DMS153 treated with DMSO at 0.1 percent for 48 hours (cell line): ENCODE results near the gene MAPK13.
"Not testable (repeated sequence)": the region's sequence is repeated elsewhere in the genome, so short reads cannot be mapped to it uniquely, and the experiment has no call there.

ENCODE experiments used
- DNase-seq: peaks from one replicate; lab custom pipeline; 2025; ENCODE audit not compliant: unreplicated experiment; lab: John Stamatoyannopoulos, UW

Gene MAPK13

DNA sequence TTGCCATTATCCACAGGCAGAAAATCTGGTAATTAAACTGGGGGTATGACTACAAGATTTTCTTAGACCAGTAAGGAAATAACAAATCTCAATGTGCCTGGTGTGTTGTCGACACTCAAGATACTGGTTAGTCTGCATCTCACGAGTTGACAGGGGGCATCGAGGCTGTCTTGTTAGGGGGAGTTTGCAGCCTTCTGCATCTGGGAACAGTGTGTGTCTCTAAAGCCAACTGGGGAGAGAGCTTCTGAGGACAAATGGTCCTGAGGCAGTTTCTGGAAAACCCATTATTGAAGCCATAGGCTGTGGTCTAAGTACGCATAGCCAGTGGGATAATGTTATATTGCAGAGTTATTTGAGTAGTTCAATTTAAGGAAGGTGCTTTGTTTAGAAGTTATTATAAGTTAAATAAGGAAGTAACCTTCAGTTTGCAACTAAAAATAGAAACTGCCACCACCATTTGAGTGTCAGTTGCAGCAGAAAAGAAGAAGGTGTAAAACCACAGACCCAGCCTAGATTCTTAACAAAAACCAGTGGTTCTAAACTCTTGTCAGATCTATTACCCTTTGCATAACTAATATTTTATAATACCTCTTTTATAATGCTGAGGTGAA lies 15.4 kb upstream of the MAPK13 start:
- DNase-seq: no peak

DNA sequence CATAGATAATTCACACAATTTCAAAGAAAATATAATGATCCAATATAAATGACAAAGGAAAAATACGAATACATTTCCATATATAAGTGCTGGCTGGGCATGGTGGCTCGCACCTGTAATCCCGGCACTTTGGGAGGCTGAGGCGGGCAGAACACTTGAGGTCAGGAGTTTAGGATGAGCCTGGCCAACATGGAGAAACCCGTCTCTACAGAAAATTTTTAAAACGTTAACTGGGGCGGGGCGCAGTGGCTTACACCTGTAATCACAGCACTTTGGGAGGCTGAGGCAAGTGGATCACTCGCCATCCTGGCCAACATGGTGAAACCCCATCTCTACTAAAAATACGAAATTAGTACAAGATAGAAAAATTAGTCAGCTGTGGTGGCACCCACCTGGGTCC lies 14.9 kb upstream of the MAPK13 start:
- no peak for DNase-seq

DNA sequence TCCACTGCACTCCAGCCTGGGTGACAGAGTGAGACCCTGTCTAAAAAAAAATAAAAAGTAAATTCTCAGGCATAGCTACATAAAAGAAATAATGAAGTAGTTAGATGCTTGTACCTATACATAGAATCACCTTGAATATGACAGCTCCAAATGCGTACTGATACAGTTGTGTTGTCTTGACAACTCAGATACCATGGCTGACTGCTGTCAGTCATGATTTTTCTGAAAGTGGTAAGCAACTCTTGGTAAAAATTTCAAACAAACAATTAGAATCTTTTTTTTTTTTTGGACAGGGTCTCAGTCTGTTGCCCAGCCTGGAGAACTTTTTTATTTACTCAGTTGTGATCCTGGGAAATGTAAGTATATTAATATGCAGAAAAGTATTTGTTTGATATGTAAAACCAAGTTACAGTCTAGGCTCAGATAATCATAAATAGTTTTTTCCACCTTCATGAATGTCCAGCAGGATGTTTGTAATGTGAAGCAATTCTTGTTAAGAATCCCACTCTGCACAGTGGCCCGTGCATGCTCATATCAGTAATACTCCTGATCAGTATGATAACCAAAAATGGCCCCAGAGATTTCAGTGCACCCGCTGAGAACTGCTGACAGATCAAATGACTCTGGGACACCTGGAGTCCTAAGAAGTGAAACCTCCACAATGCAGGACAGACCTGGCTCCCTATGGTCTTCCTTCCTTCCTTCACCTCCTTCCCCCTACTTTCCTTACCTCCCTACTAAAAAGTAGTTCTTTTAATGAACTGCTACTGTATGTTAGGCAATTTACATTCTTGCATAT lies 14.0 kb upstream of the MAPK13 start:
- no peak for DNase-seq

DNA sequence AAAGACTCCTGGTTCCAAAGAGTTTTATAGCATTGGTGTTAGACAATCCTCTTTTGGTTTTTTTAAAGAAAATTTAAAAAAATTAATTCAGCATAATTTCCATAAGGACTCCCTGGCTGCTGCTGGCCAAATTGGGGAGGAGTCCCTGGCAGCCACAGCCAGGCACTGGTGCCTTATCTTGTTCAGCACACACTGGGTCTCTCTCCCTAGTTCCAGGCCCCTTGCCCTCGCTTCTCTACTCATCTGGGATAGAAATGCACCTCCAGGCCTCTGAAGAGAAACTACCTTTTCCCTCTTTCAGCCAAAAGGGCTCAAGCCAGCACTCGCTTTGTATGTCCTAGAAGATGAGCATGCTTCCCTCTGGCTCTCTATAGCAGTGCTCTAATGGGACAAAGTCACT lies 13.4 kb upstream of the MAPK13 start:
- DNase-seq: no peak

DNA sequence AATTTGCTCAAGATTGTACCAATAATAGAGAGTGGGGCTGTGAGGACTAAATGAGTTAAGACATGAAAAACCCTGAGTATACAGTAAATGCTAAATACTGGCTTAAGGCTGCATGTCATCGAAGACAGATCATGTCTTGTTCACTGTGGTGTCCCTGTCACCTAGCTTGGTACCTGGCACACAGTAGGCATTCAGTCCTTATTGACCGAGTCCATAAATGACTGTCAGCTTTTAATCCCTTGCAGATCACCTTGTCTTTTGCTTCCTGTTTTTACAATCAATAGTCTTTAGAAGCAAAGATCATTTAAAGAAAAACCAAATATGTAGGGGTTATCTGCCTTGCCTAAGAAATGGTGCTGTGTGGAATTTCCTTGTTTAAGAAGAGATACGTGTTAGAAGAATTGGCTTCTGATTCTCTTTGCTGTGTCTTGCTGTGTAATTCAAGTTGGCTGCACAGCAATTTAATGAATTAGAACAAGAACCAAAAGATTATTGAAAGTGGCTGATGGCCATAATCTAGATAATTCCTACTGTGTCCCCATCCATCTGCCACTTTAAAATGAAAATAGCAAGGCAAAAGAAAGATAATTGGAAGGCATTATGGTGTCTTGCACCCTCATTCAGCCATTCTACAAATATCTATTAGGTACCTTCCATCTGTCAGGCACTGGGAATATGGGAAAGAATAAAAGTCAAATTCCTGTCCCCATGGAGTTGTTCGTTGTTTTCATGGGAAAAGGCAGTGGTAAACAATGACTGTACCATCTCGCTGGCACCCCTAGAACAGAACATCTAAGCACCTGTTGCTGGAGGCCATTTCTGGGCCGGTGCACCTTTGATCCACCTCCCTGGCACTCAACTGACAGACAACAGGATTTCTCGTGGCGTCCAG lies 12.4 kb upstream of the MAPK13 start:
- no peak for DNase-seq

DNA sequence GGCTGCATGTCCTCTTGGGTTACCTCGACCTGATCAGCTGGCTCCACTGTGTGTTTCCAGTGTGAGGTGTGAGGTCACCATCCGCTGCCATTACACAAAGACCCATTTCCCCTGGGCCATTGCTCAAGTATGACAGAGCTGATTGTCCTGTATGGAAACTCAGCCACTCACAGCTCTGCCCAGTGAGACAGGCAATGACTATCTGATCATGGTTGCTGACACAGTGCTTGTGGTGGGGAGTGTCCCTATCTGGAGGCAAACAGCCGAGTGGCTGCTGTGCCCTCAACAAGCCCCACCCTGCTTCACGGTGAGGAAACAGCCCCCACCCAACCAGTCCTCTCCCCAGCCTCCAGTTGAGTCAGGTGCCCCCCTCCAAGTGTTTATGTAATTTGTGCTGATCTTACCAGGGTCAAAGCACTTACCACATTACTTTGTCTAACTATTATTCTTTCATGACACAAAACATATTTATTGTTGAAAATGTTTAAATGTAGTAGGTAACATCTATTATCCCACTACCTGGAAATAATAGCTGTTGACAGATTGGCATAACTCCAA lies 11.7 kb upstream of the MAPK13 start:
- no peak for DNase-seq

DNA sequence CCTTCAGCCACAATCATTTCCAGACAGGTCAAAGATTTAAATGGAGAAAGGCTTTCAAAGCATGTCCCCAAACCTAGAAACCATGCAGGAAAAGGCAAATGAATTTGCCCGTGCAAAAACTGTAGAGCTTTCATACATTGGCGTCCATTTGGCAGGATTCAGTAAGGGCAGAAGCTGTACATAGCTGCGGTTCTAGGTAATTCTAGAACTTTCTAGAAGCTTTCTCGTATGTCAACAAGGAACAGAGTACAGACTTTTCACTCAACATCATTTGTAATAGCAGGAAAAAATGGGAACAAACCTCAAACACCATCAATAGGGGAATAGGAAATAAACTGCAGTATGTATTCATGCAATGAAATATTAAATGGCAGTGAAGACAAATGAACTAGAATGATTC lies 11.1 kb upstream of the MAPK13 start:
- DNase-seq: no peak

DNA sequence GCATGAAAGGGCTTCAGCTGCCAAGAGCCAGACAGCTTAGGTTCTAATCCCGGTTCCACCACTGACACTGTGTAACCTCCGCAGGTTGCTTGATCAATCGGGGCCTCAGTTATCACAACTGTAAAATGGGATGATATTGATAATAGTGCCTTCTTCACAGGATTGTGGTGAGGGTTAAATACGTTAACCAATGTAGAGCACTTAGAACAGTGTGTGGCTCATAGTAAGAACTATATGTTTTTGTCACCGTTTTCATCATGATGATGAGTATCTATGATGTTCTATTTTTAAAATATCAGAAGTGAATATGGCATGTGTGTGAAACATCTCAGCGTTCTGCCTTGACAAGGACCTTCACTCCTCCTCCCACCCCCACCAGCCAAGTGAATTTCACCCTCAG lies 10.3 kb upstream of the MAPK13 start:
- no peak for DNase-seq

DNA sequence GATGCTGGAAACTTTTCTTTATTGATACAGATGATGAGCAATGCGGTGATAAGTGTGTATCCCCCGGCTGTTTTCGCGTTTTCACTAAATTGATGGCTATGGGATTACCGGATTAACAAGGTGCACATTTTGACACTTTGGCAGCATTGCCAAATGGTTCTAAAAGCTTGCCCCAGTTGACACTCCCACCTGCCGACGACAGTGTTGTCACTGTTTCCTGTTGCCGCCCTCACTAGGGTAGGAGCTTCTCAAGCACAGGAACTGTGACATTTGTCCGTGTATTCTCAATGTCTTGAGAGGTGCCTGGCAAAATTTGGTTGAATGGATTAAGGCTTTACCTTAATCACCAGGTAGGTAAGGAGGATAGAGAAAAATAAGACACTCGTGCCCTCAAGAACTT lies 9.8 kb upstream of the MAPK13 start:
- DNase-seq: no peak

DNA sequence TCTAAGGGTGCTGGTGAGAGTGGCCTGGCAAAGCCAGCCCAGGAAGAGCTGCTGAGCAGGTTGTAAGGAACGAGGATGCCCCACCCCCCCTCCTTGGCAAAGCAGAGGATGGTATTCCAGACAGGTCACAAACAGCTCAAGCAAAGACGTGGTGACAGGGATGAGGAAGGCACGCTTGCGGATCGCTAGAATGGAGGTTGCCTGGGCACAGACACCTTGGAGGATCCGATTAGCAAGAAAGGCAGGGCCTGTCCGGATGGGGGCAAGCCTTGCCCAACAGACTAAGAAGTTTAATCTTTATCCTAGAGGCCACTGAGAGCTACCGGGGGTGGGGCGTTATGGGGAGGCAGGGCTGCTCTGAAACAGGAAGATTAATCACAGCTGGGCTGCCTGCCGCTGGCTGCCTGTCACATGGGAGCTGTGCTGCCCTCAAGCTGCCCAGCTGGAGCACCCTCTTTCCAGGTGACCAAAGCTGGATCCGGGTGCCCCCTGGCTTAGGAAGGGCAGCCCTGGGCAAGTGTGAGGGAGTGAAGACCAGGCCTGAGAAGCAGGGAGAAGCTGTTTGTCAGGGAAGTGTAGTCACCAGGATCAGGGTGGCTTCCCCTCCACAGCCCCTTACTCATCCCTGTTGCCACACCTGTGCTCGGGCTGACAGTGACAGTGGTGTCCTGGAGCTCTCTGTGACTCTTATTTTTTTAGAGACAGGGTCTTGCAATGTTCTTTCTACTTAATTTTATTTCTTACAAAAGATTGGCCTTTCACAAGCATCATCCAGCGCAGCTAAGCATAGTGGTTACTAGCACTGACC lies 9.1 kb upstream of the MAPK13 start:
- DNase-seq: no peak

DNA sequence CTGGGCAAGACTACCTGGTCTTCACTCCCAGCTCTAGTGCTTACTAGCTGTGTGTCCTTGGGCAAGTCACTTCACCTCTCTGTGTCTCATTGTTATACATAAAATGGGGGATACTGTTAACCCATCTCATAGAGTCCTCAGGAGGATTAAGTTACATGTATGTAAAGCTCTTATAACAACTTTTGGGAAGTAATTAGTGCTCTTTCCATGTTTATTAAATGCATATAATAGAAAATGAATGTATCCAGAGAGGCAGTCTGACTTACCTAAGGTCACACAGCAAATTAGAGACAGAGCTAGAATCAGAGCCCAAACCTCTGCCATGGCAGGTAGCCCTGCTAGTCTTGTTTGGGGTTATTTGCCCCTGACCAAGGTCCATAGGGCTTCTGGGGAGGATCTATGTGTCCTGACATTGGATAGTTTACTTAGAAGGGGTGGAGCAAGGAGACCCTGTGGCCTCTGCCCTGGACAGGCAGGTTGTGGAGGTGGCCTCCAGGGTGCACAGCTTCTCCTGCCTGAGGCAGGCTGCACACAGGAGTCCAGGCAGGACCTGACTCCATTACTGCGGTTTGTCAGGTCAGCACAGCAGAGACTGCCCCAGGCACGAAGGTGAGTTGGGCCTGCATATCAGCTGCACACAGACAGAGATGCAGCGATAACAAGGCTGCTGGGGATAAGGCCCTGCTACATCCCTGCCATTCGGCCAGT lies 8.4 kb upstream of the MAPK13 start:
- no peak for DNase-seq

DNA sequence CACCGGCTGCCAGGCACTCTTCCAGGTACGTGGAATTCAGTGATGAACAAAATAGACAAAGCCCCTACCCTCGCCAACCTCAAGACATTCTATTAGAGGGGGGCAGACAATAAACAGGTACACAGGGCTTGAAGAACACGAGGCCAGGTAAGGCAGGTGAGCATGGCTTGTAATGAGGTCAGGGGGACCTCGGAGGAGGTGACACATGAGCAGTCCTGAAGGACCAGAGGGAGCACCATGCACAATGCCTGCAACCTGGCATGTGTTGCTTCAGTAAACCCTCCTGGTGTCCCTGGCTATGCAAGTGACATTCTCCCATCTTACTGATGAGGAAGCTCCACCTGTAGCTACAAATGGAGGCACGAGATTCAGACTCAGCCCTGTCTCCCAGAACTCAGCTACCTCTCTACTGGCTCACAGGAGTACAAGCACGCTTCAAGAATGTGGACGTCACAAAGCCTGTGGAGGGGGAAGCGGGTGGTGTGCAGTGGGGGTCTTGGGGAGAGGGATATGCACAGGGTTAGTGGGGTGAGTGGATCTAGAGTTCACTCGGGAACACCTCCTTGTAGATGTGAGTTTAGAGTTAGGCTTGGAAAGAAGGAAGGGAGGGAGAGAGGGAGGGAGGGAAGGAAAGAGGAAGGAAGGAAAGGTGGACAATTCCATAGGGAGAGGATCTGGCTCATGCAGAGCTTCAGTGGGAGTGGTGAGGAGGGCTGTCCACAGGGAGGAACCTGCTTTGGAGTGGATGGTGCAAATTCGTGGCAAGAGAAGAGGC lies 7.6 kb upstream of the MAPK13 start:
- DNase-seq: no peak

DNA sequence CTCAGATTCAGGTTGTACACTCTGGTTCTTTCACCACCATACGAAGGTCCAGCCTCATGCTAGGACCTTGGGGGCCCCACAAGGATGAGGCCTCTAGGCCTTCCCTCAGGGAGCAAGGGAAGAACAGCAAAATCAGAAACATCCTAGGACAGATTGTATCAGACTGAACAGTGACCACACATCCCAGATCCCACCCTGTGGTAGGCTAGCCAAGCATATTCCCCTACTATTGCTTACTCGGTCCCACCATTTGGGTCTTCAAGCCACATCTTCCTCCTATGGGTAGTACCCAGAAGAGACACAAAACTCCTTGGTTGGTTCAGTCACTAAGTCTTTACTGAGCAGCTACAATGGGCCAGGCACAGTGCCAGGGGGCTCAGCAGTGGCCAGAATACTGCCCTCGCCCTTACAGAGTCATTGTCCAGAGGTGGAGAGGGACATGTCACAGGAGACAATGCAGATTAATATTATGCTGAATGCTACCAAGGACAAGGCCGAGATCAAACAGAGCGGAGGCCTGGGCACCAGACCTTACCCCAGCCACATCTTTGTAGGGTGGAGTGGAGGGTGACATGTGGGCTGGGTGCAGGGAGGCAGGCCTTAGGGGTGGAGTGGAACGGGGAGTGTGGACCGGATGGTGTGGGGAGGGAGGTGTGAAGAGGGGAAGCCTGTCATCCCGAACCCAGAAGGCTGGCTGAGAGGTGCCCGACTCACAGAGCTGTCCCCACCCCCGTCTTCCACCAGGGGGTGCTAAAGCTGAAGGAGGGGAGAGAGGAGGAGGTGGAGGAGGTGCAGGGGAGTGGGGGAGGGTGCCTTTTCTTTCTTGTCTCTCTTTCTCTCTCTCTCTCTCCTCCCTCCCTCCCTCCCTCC lies 6.8 kb upstream of the MAPK13 start:
- DNase-seq: peak; percentile 27

DNA sequence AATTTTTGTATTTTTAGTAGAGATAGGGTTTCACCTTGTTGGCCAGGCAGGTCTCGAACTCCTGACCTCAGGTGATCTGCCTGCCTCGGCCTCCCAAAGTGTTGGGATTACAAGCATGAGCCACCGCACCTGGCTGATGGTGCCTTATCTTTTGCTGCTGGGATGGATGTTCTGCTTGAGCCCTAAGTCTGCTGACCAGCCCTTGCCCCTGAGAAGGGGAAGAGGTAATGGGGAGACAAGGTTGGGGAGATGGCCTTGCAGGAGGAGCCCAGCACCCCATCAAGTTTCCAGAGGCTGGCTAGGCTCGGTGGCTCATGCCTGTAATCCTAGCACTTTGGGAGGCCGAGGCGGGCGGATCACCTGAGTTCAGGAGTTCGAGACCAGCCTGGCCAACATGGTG lies 6.0 kb upstream of the MAPK13 start:
- DNase-seq: not testable (repeated sequence)

DNA sequence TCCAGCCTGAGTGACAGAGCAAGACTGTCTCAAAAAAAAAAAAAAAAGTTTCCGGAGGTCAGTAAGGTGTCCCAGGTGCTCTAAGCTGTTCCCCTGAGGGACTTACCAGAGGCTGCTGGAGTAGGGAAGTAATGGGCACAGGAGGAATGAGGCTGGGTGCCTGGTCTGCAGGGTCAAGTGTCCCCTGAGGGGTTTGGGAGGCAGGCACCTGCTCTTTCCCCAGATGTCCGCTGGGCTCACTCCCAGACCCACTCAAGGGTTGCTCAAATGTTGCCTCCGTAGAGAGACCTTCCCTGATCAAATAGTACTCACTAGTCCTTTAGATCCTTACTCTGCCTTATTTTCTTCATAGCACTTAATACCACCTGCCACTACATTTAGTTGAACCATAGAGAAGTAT lies 5.4 kb upstream of the MAPK13 start:
- no peak for DNase-seq

DNA sequence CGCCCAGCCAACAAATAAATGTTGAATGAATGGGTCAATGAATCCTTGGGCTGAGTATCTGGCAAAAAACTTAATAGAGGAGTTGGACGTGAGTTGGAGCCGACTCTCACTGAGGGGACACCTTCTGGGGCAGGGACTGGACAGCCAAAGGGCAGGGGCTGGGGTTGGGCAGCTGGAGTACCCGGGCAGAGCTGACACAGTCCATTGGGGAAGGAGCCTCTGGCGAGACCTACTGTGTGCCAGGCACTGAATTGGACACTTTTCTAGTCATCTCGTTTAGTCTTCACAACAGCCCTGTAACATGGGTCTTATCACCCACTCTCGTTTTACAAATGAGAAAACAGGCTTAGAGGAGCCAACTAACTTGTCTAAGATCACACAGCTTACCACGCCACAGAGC lies 4.7 kb upstream of the MAPK13 start:
- no peak for DNase-seq

DNA sequence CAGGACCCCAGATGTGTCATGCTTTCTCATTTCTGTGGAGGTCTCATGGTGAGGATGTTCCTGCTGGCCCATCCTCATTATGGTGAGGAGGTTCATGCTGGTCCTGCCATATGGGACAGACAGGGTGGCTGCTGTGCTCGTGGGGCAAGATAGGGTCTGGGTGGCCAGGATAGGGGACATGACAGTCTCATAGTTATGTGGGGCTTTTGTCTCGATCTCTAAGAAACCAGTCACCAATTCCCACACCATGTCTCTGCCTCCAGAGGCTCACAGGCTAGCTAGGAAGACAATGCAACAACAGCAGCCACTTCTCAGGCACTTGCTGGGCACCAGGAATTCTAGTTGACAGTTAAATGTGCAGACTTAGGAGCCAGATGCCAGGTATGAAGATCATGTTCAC lies 4.2 kb upstream of the MAPK13 start:
- no peak for DNase-seq
